Stimulated activated naive CD8-positive, alpha-beta T cell treated with anti-CD3 and anti-CD28 coated beads, Interleukin-15, Interleukin-2, amounts not matched to agents 100 ng/mL and 50 ng/mL, for 24 hours (primary cell): ENCODE measurements around the gene JADE3.
A peak's percentile ranks its signal among the peaks of the same experiment; 100 is the strongest.
"Not testable (repeated sequence)": the region's sequence is repeated elsewhere in the genome, so short reads cannot be mapped to it uniquely, and the experiment has no call there.

Source experiments
- H3K27ac Mint-ChIP-seq: one replicate; pipeline ENCODE4 v1.8.0; 2021; ENCODE audit warnings: mild to moderate bottlenecking, mixed read lengths
- H3K27me3 Mint-ChIP-seq: one replicate; pipeline ENCODE4 v1.8.0; 2021; ENCODE audit warnings: mixed read lengths
- H3K36me3 Mint-ChIP-seq: one replicate; pipeline ENCODE4 v1.8.0; 2021; ENCODE audit warnings: low read depth, mixed read lengths
- H3K4me1 Mint-ChIP-seq: one replicate; pipeline ENCODE4 v1.8.0; 2021; ENCODE audit warnings: low read depth, mixed read lengths
- H3K4me3 Mint-ChIP-seq: one replicate; pipeline ENCODE4 v1.8.0; 2021; ENCODE audit warnings: mild to moderate bottlenecking, mixed read lengths
- H3K9me3 Mint-ChIP-seq: one replicate; pipeline ENCODE4 v1.8.0; 2021; ENCODE audit warnings: mixed read lengths

Gene JADE3

GRCh38 chrX:46959985-46960700, 47.9 kb downstream of the JADE3 start:
- H3K27me3 Mint-ChIP-seq: no peaks in the 10 kb centered on the region
- no peak overlapping the region for H3K27ac Mint-ChIP-seq
- no peaks in the 10 kb centered on the region for H3K36me3 Mint-ChIP-seq
- H3K9me3 Mint-ChIP-seq: no peaks in the 10 kb centered on the region
- no peak overlapping the region for H3K4me3 Mint-ChIP-seq
- peaks cover 3% of the 10 kb centered on the region for H3K4me1 Mint-ChIP-seq

- Mint-ChIP-seq H3K4me1 (peaks cover 7% of the 10 kb centered on the region), H3K27ac (no peak overlapping the region), H3K27me3 (peaks cover 4% of the 10 kb centered on the region), H3K4me3 (no peak overlapping the region), H3K36me3 (no peaks in the 10 kb centered on the region), H3K9me3 (no peaks in the 10 kb centered on the region)
Observed at GRCh38 chrX:46961097-46961496, 48.9 kb downstream of the JADE3 start.

GRCh38 chrX:46961574-46962283, 49.5 kb downstream of the JADE3 start:
- no peaks in the 10 kb centered on the region for H3K36me3 Mint-ChIP-seq
- peaks cover 4% of the 10 kb centered on the region for H3K27me3 Mint-ChIP-seq
- H3K27ac Mint-ChIP-seq: no peak overlapping the region
- H3K4me1 Mint-ChIP-seq: peaks cover 7% of the 10 kb centered on the region
- H3K9me3 Mint-ChIP-seq: no peaks in the 10 kb centered on the region
- H3K4me3 Mint-ChIP-seq: no peak overlapping the region

GRCh38 chrX:46965125-46965758, 53.0 kb downstream of the JADE3 start:
- peaks cover 8% of the 10 kb centered on the region for H3K4me1 Mint-ChIP-seq
- H3K27ac Mint-ChIP-seq: no peak overlapping the region
- H3K4me3 Mint-ChIP-seq: no peak overlapping the region
- H3K36me3 Mint-ChIP-seq: no peaks in the 10 kb centered on the region
- H3K27me3 Mint-ChIP-seq: peaks cover 11% of the 10 kb centered on the region
- H3K9me3 Mint-ChIP-seq: no peaks in the 10 kb centered on the region

GRCh38 chrX:46967547-46967946, 55.3 kb downstream of the JADE3 start:
- Mint-ChIP-seq H3K4me1 (peaks cover 8% of the 10 kb centered on the region), H3K9me3 (no peaks in the 10 kb centered on the region), H3K4me3 (no peak overlapping the region)

GRCh38 chrX:46977046-46977445, 64.8 kb downstream of the JADE3 start:
- H3K27me3 Mint-ChIP-seq, H3K27ac Mint-ChIP-seq, H3K4me1 Mint-ChIP-seq, H3K36me3 Mint-ChIP-seq, H3K9me3 Mint-ChIP-seq, H3K4me3 Mint-ChIP-seq: not testable (repeated sequence)

More at GRCh38 chrX:46967547-46967946, 55.3 kb downstream of the JADE3 start:
- Mint-ChIP-seq H3K27me3 (peaks cover 11% of the 10 kb centered on the region), H3K36me3 (no peaks in the 10 kb centered on the region), H3K27ac (peak overlapping the region; percentile 31)

- Mint-ChIP-seq H3K9me3 (no peaks in the 10 kb centered on the region), H3K27me3 (no peaks in the 10 kb centered on the region), H3K4me3 (no peak overlapping the region), H3K27ac (no peak overlapping the region), H3K36me3 (no peaks in the 10 kb centered on the region), H3K4me1 (no peaks in the 10 kb centered on the region)
Observed at GRCh38 chrX:46978341-46979291, 66.4 kb downstream of the JADE3 start.

- H3K36me3 Mint-ChIP-seq: no peaks in the 10 kb centered on the region
- H3K9me3 Mint-ChIP-seq: no peaks in the 10 kb centered on the region
Observed at GRCh38 chrX:46984705-46985104, 72.5 kb downstream of the JADE3 start.

GRCh38 chrX:46989548-46989947, 77.3 kb downstream of the JADE3 start:
- H3K27me3 Mint-ChIP-seq: no peaks in the 10 kb centered on the region
- no peak overlapping the region for H3K27ac Mint-ChIP-seq
- no peaks in the 10 kb centered on the region for H3K36me3 Mint-ChIP-seq
- no peaks in the 10 kb centered on the region for H3K9me3 Mint-ChIP-seq
- no peaks in the 10 kb centered on the region for H3K4me1 Mint-ChIP-seq
- H3K4me3 Mint-ChIP-seq: no peak overlapping the region

More at GRCh38 chrX:46984705-46985104, 72.5 kb downstream of the JADE3 start:
- Mint-ChIP-seq H3K4me1 (no peaks in the 10 kb centered on the region), H3K4me3 (no peak overlapping the region), H3K27me3 (no peaks in the 10 kb centered on the region), H3K27ac (no peak overlapping the region)

GRCh38 chrX:46991664-46992063, 79.4 kb downstream of the JADE3 start:
- Mint-ChIP-seq H3K4me3 (no peak overlapping the region), H3K27me3 (no peaks in the 10 kb centered on the region), H3K9me3 (no peaks in the 10 kb centered on the region), H3K36me3 (no peaks in the 10 kb centered on the region), H3K4me1 (no peaks in the 10 kb centered on the region), H3K27ac (no peak overlapping the region)

- Mint-ChIP-seq H3K27me3 (no peaks in the 10 kb centered on the region), H3K9me3 (no peaks in the 10 kb centered on the region), H3K4me3 (no peak overlapping the region), H3K4me1 (no peaks in the 10 kb centered on the region), H3K36me3 (no peaks in the 10 kb centered on the region), H3K27ac (no peak overlapping the region)
Observed at GRCh38 chrX:46992070-46992469, 79.8 kb downstream of the JADE3 start.

GRCh38 chrX:46994096-46994495, 81.9 kb downstream of the JADE3 start:
- Mint-ChIP-seq H3K9me3 (no peaks in the 10 kb centered on the region), H3K27me3 (no peaks in the 10 kb centered on the region), H3K36me3 (no peaks in the 10 kb centered on the region), H3K4me1 (no peaks in the 10 kb centered on the region), H3K27ac (no peak overlapping the region), H3K4me3 (no peak overlapping the region)

- H3K9me3 Mint-ChIP-seq: no peaks in the 10 kb centered on the region
- H3K27ac Mint-ChIP-seq: no peak overlapping the region
- no peak overlapping the region for H3K4me3 Mint-ChIP-seq
- no peaks in the 10 kb centered on the region for H3K36me3 Mint-ChIP-seq
- H3K4me1 Mint-ChIP-seq: no peaks in the 10 kb centered on the region
- no peaks in the 10 kb centered on the region for H3K27me3 Mint-ChIP-seq
Observed at GRCh38 chrX:47012131-47012530, 99.9 kb downstream of the JADE3 start.

GRCh38 chrX:47026198-47026597, 114.0 kb downstream of the JADE3 start:
- Mint-ChIP-seq H3K27ac (no peak overlapping the region), H3K27me3 (no peaks in the 10 kb centered on the region), H3K9me3 (no peaks in the 10 kb centered on the region), H3K36me3 (no peaks in the 10 kb centered on the region), H3K4me1 (no peaks in the 10 kb centered on the region), H3K4me3 (no peak overlapping the region)
